Mononuclear cell (primary cell): ENCODE measurements around the gene TTC28. TPM values are rescaled to one million over a fixed set of nuclear protein-coding genes. Genes with fewer than 3 reads are reported as not detected.
"Not testable (repeated sequence)": the region's sequence is repeated elsewhere in the genome, so short reads cannot be mapped to it uniquely, and the experiment has no call there.

ENCODE experiments used
- H3K27me3 ChIP-seq: 2 replicates; pipeline ENCODE4 v1.6.0; 2011; ENCODE audit warnings: low read length, control low read depth; ENCODE audit not compliant: insufficient read depth
- H3K4me1 ChIP-seq: 2 replicates; pipeline ENCODE4 v1.5.1; 2011; ENCODE audit warnings: mild to moderate bottlenecking, low read length, control low read depth; ENCODE audit not compliant: insufficient read depth
- H3K4me3 ChIP-seq: 2 replicates; pipeline ENCODE4 v1.5.1; 2011; ENCODE audit warnings: mild to moderate bottlenecking, low read length, moderate library complexity
- H3K9me3 ChIP-seq: 2 replicates; pipeline ENCODE4 v1.5.1; 2011; ENCODE audit warnings: low read depth, mild to moderate bottlenecking, control low read depth, low read length
- total RNA-seq: library from RNA; depleted of rRNA; stranded (reverse); fragments of >200 nt; gene quantifications from one replicate; pipeline ENCODE4 v1.2.3, GENCODE V29; 2012

The TTC28 gene
- total RNA-seq, 1 donor, result 1.5 TPM

DNA sequence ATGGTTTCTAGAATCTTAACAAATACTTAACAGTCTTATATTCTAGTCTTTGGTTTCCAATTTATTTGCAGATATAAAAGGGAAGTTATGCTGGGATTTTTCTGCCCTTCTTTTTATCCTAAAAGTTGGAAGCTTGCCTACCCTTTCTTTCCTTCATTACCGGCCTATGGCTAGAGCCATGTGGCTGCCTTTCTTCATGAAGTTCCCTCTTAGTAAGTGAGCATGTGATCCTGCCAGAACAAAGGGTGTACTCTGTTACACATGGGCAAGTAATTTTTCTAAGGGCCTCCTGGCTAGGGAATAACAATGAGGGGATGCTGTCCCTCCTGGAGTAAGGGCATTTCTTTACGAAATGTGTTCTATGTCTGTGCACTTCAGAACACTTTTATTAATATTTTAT, 508.5 kb downstream of the TTC28 start:
- no peaks in the 10 kb centered on the region for H3K4me1 ChIP-seq
- no peak overlapping the region for H3K4me3 ChIP-seq
- H3K27me3 ChIP-seq, result no peaks in the 10 kb centered on the region
- no peaks in the 10 kb centered on the region for H3K9me3 ChIP-seq

DNA sequence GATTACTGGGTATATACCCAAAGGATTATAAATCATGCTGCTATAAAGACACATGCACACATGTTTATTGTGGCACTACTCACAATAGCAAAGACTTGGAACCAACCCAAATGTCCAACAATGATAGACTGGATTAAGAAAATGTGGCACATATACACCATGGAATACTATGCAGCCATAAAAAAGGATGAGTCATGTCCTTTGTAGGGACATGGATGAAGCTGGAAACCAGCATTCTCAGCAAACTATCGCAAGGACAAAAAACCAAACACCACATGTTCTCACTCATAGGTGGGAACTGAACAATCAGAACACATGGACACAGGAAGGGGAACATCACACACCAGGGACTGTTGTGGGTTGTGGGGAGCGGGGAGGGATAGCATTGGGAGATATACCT, 510.3 kb downstream of the TTC28 start:
- not testable (repeated sequence) for H3K9me3 ChIP-seq, H3K4me1 ChIP-seq, H3K4me3 ChIP-seq, H3K27me3 ChIP-seq

GRCh38 chr22:28155808-28156207, 523.8 kb downstream of the TTC28 start:
- H3K4me1 ChIP-seq, result no peaks in the 10 kb centered on the region
- no peaks in the 10 kb centered on the region for H3K27me3 ChIP-seq

GRCh38 chr22:28154861-28155260, 524.8 kb downstream of the TTC28 start:
- Histone ChIP-seq H3K4me1 (no peaks in the 10 kb centered on the region), H3K27me3 (no peaks in the 10 kb centered on the region), H3K4me3 (no peak overlapping the region), H3K9me3 (no peaks in the 10 kb centered on the region)

More at GRCh38 chr22:28155808-28156207, 523.8 kb downstream of the TTC28 start:
- Histone ChIP-seq H3K9me3 (no peaks in the 10 kb centered on the region), H3K4me3 (no peak overlapping the region)

- Histone ChIP-seq H3K4me1 (no peaks in the 10 kb centered on the region), H3K4me3 (no peak overlapping the region), H3K27me3 (no peaks in the 10 kb centered on the region), H3K9me3 (no peaks in the 10 kb centered on the region)
These were observed 528.4 kb downstream of the TTC28 start for GRCh38 chr22:28151151-28151816.

- no peaks in the 10 kb centered on the region for H3K27me3 ChIP-seq
- H3K4me3 ChIP-seq, result no peak overlapping the region
- no peaks in the 10 kb centered on the region for H3K4me1 ChIP-seq
- no peaks in the 10 kb centered on the region for H3K9me3 ChIP-seq
These were observed 530.7 kb downstream of the TTC28 start for GRCh38 chr22:28148816-28149465.

DNA sequence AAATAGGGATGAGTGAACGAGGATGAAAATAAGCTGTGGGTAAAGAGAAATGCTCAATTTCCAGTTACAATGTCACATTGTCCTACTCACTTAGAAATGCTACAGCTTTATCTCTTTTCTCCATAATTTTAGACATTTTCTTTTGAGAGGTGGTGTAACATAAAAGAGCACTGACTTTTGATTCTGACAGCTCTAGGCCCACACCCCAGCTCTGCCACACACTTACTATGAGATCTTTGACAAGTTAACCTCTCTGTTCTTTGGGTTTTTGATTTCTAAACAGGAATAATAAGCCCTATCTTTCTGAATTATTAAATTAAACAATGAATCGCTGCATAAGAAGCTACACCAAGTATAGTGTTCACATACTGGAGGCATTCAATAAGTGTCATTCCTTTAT, 532.2 kb downstream of the TTC28 start:
- H3K4me1 ChIP-seq, result no peaks in the 10 kb centered on the region
- H3K27me3 ChIP-seq, result no peaks in the 10 kb centered on the region
- H3K9me3 ChIP-seq, result no peaks in the 10 kb centered on the region
- no peak overlapping the region for H3K4me3 ChIP-seq

DNA sequence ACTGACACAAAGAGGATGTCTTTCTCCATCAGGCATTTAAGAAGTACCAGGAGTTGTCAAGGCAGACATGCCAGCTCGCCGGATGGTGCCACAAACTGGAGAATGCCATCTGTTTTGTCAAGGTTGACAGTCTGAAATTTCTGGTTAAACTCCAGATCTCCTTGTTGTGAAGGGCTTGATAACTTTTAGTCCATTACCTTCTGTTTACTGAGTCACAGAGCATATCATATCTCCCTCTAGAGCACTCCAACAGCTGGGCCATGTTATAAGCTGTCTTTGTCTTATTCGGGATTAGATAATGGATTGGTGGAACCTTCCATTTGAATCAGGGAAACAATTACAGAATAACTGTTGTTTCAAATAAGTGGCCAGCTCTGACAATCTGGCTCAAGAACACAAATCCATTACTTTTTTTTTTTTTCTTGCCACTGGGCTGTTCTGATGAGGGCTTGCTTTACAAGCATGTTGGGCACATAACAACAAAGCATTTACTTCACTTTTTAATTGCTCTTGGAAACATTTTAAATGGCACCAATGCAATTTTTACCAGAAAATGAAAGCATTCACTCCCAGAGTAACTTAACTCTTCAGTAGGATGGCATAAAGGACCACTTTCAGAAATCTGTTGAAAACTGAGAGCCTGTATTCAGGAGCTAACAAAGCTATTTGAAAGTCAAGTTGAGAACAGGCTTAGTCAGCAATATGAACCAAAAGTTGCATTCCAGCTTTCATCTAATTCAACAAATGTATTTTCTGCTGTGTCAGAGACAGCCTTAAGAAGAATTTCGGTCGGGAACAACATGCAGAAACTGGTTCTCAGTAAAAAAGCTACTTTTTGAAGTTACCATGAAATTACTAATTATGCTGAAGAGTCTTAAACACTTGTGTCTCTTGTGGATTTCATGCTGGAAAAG, 533.0 kb downstream of the TTC28 start:
- no peaks in the 10 kb centered on the region for H3K27me3 ChIP-seq
- H3K4me1 ChIP-seq, result no peaks in the 10 kb centered on the region
- no peak overlapping the region for H3K4me3 ChIP-seq
- no peaks in the 10 kb centered on the region for H3K9me3 ChIP-seq

GRCh38 chr22:28143961-28144745, 535.5 kb downstream of the TTC28 start:
- Histone ChIP-seq H3K4me1 (no peaks in the 10 kb centered on the region), H3K27me3 (no peaks in the 10 kb centered on the region), H3K9me3 (no peaks in the 10 kb centered on the region), H3K4me3 (no peak overlapping the region)

- Histone ChIP-seq H3K27me3 (no peaks in the 10 kb centered on the region), H3K4me3 (no peak overlapping the region), H3K4me1 (no peaks in the 10 kb centered on the region)
These were observed 536.3 kb downstream of the TTC28 start for GRCh38 chr22:28143241-28143865.

GRCh38 chr22:28142361-28142961, 537.2 kb downstream of the TTC28 start:
- Histone ChIP-seq H3K4me3 (no peak overlapping the region), H3K4me1 (no peaks in the 10 kb centered on the region), H3K27me3 (no peaks in the 10 kb centered on the region), H3K9me3 (no peaks in the 10 kb centered on the region)

More at GRCh38 chr22:28143241-28143865, 536.3 kb downstream of the TTC28 start:
- H3K9me3 ChIP-seq, result no peaks in the 10 kb centered on the region

DNA sequence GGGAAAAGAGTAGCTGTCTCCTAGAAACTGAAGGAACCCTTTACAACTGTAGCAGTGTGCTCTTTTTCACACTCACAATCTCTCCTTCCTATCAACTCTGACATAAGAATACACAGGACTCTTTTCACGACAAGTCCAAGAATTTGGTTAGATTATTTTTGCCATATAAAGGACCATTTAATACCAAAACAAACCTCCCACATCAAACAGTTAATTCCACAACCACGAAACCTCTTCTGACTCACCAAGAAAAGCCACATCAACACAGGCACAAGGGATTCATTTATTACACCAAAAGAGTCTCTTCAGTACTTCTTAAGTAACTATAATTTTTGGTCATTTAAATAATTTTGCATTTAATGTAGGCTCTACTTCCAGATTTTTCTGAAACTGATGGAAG, 538.0 kb downstream of the TTC28 start:
- Histone ChIP-seq H3K4me3 (no peak overlapping the region), H3K9me3 (no peaks in the 10 kb centered on the region), H3K4me1 (no peaks in the 10 kb centered on the region), H3K27me3 (no peaks in the 10 kb centered on the region)

DNA sequence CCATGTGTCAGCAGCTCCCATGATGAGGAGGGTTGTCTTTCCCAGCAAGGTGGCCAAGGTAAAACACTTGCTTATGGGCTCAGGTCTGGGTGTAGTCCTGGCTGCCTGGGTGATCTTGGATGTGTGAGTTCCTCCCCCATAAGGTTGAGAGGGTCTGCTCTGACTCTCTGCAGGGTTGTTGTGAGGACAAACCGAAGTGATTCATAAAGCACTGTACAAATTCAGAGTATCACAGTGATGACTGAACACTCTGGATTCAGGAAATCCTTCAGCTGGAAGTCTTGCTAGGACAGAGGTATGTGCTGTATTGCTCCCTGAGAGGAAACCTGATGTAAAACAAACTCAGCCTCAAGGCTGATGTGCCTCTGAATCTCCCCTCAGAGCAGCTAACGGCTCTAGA, 539.7 kb downstream of the TTC28 start:
- no peaks in the 10 kb centered on the region for H3K27me3 ChIP-seq
- H3K4me3 ChIP-seq, result no peak overlapping the region
- no peaks in the 10 kb centered on the region for H3K4me1 ChIP-seq
- H3K9me3 ChIP-seq, result no peaks in the 10 kb centered on the region

DNA sequence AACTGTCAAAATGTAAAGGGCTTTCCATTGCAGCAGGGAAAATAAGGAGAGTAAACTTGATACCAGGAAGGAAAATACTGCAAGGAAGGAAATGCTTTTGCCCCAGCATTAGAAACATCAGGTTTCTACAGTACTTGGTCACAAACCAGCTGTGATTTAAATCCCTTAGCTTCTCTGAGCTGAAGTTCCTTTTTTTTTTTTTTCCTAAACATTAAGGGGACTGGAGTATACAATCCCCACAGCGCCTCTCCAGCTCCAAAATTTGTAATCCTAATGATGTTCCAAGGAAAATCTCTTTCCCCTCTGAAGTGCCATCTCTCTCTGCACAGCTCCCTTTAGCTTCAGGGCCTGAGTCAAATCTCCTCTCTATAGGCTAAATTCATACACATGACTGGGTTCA, 540.1 kb downstream of the TTC28 start:
- Histone ChIP-seq H3K9me3 (no peaks in the 10 kb centered on the region), H3K27me3 (no peaks in the 10 kb centered on the region), H3K4me3 (no peak overlapping the region), H3K4me1 (no peaks in the 10 kb centered on the region)
